HG02938 (cell line): Measurements from ENCODE around the gene LGR4.

Experiments
- ATAC-seq: cut with Tn5 transposase; IDR thresholded peaks from one replicate; pipeline ENCODE4 v1.9.1; 2021; ENCODE audit warnings: mild to moderate bottlenecking, moderate library complexity; ENCODE audit not compliant: unreplicated experiment

Gene LGR4

GRCh38 chr11:27386181-27386845 lies 86.3 kb downstream of the LGR4 start:
- no peak for ATAC-seq

GRCh38 chr11:27385245-27385644 lies 87.3 kb downstream of the LGR4 start:
- ATAC-seq = no peak

- ATAC-seq = no peak
Observed at GRCh38 chr11:27384227-27384626, 88.4 kb downstream of the LGR4 start.

GRCh38 chr11:27383645-27384044 lies 88.9 kb downstream of the LGR4 start:
- ATAC-seq = no peak

- no peak for ATAC-seq
Observed at GRCh38 chr11:27381238-27381666, 91.3 kb downstream of the LGR4 start.

GRCh38 chr11:27380771-27381170 lies 91.8 kb downstream of the LGR4 start:
- no peak for ATAC-seq

- no peak for ATAC-seq
Observed at GRCh38 chr11:27379449-27379848, 93.1 kb downstream of the LGR4 start.

- ATAC-seq = no peak
Observed at GRCh38 chr11:27375370-27375769, 97.2 kb downstream of the LGR4 start.

GRCh38 chr11:27373856-27374602 lies 98.6 kb downstream of the LGR4 start:
- ATAC-seq = no peak

- ATAC-seq = no peak
Observed at GRCh38 chr11:27373392-27373791, 99.2 kb downstream of the LGR4 start.

- ATAC-seq = no peak
Observed at GRCh38 chr11:27372164-27372563, 100.4 kb downstream of the LGR4 start.

GRCh38 chr11:27371489-27371888 lies 101.1 kb downstream of the LGR4 start:
- no peak for ATAC-seq

- no peak for ATAC-seq
Observed at GRCh38 chr11:27370374-27370773, 102.2 kb downstream of the LGR4 start.

- no peak for ATAC-seq
Observed at GRCh38 chr11:27367881-27368280, 104.7 kb downstream of the LGR4 start.

GRCh38 chr11:27363576-27364117 lies 108.9 kb downstream of the LGR4 start:
- no peak for ATAC-seq

GRCh38 chr11:27362749-27363575 lies 109.6 kb downstream of the LGR4 start, which contains the start of gene CCDC34:
Gene CCDC34 (minus strand): TSS chr11:27363215. CDS start chr11:27363194, 21 bp downstream.
- peak; percentile 98 for ATAC-seq

GRCh38 chr11:27361649-27362431 lies 110.8 kb downstream of the LGR4 start:
- no peak for ATAC-seq

GRCh38 chr11:27358296-27358695 lies 114.3 kb downstream of the LGR4 start:
- no peak for ATAC-seq

GRCh38 chr11:27357250-27357649 lies 115.3 kb downstream of the LGR4 start:
- no peak for ATAC-seq

- ATAC-seq = no peak
Observed at GRCh38 chr11:27356624-27357222, 115.9 kb downstream of the LGR4 start.
